GM12864 (cell line): ENCODE measurements around the gene TMEM203.

Experiments used
- DNase-seq: peaks from one replicate; pipeline ENCODE4 v3.0.0-alpha.2; 2011; ENCODE audit warnings: low read depth
- H3K4me3 ChIP-seq: 2 replicates; pipeline ENCODE4 v1.5.1; 2011; ENCODE audit warnings: mild to moderate bottlenecking, low read depth, low read length, control low read depth
- TF ChIP-seq, protein P1 (sequence below): IDR thresholded peaks from 2 replicates; pipeline ENCODE4 v1.5.1; 2011; ENCODE audit warnings: low read depth, mild to moderate bottlenecking, moderate library complexity, low read length, control low read depth, inconsistent platforms; ENCODE audit errors: missing control alignments

TMEM203 gene

DNA sequence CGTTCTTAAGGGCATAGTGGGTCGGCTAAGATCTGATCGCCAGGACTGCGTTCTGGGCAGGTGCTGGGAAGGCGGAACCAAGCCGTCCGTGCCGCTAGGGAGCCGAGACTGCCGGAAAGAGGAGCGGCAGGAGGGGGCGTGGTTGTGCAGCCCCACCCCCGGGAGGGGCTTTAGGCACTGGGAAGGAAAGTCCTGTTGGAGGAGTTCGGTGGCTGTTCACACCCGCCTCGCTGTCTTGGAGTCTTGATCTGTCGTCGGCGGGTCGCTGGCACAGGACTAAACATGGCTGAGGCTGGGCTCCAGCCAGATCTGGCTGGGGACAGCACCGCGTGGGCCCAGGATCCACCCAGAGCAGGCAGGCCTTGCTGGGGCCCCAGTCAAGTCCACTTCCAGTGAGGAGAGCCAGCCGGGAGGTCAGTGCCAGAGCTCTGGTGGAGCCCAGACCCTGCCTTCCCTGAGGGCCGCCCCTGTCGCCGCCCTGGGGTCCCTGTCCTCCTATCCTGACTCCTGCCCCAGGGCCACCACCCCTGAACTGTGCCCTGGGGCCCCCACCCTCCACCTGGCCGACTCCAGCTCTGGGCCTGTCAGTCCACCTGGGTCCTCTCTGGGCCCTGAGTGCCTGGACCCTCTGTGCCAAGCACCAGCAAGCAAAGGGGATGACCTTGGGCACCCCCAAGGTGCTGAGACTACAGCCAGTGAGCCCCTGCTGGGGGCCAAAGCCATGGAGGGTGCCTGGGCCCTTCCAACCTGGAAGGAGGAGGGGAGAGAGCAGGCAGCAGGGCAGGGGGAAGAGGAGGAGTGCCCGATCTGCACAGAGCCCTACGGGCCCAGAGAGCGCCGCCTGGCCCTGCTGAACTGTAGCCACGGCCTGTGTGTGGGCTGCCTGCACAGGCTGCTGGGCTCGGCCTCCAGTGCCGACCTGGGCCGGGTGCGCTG lies 12.1 kb upstream of the TMEM203 start:
- no peak for DNase-seq
- TF ChIP-seq, protein P1, sequence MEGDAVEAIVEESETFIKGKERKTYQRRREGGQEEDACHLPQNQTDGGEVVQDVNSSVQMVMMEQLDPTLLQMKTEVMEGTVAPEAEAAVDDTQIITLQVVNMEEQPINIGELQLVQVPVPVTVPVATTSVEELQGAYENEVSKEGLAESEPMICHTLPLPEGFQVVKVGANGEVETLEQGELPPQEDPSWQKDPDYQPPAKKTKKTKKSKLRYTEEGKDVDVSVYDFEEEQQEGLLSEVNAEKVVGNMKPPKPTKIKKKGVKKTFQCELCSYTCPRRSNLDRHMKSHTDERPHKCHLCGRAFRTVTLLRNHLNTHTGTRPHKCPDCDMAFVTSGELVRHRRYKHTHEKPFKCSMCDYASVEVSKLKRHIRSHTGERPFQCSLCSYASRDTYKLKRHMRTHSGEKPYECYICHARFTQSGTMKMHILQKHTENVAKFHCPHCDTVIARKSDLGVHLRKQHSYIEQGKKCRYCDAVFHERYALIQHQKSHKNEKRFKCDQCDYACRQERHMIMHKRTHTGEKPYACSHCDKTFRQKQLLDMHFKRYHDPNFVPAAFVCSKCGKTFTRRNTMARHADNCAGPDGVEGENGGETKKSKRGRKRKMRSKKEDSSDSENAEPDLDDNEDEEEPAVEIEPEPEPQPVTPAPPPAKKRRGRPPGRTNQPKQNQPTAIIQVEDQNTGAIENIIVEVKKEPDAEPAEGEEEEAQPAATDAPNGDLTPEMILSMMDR = no peak
- H3K4me3 ChIP-seq = no peak overlapping the region

DNA sequence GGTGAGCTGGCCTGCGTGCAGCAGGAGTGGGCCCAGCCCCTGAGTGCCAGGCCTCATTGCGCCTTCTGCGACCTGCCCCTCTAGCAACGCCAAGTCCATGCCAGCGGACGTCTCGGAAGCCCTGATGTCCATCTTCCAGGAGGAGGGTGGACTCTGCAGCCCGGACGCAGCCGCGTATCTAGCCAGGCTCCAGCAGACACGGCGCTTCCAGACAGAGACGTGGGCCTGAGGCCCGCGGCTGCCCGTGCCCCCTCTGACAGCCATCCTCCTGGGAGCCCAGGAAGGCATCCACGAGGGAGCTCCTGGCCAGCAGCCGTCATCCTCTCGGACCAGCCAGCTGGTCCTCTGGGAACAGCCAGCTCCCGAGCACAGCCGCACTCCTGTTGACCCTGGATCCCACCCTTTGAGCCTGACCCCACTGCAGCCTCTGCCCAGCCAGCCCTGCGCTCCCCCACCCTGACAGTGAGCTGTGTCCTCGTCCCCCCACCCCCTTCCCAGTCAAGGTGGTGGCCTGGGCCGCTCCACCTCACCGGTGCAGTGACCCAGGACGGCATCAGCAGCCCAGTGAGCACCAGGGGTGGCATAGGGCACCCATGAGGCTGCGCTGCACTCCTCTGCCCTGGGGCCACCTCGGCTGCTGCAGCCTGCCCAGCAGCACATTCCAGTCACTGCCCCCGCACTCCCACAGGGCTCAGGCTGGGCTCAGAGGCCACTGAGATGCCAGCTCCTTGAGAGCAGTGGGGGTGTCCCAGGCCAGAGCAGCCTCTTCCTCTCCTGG lies 10.9 kb upstream of the TMEM203 start:
- TF ChIP-seq, protein P1 = no peak
- H3K4me3 ChIP-seq = no peak overlapping the region
- no peak for DNase-seq

GRCh38 chr9:137215196-137215986 lies 9.9 kb upstream of the TMEM203 start:
- TF ChIP-seq, protein P1 = no peak
- DNase-seq = no peak
- H3K4me3 ChIP-seq = no peak overlapping the region

DNA sequence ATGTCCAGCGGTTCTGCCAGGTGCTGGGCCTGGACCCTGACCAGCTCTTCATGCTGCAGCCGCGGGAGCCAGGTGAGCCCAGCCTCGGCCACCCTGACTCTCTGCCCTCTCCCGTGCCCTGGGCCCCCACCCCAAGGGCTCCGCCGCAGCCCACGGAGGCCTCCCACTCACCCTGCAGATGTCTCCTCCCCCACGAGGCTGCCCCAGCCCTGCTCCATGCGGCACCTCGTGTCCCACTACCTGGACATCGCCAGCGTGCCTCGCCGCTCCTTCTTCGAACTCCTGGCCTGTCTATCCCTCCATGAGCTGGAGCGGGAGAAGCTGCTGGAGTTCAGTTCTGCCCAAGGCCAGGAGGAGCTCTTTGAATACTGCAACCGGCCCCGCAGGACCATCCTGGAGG lies 9.2 kb upstream of the TMEM203 start:
- H3K4me3 ChIP-seq = no peak overlapping the region
- no peak for DNase-seq
- TF ChIP-seq, protein P1 = no peak

- TF ChIP-seq, protein P1 = peak; percentile 16
- no peak overlapping the region for H3K4me3 ChIP-seq
- no peak for DNase-seq
These were observed 8.0 kb upstream of the TMEM203 start for GRCh38 chr9:137213160-137214060.

- no peak for DNase-seq
- no peak overlapping the region for H3K4me3 ChIP-seq
- TF ChIP-seq, protein P1 = no peak
These were observed 7.1 kb upstream of the TMEM203 start for GRCh38 chr9:137212520-137212919.
